ENCODE results near the gene DPEP3.

GRCh38 chr16:67949645-67950044 is 30.7 kb downstream of the DPEP3 start:
- TF ChIP-seq CTCF (IDR thresholded peaks at IDR 0.05; ENCODE audit: low read length) (no peak), EZH2phosphoT487 (IDR thresholded peaks at IDR 0.05; ENCODE audit: low read length) (no peak), EZH2 (optimal IDR thresholded peaks at IDR 0.05; ENCODE audit: low read depth, low read length) (no peak)
